Subcutaneous adipose tissue (tissue), 4 donors: ENCODE measurements around the gene SLAIN2. TPM values are rescaled to one million over a fixed set of nuclear protein-coding genes. Genes with fewer than 3 reads are reported as not detected.

Experiments used
- total RNA-seq, 4 donors: library from RNA; depleted of rRNA; stranded (reverse); fragments of >200 nt; gene quantifications; one replicate each; pipeline ENCODE4 v1.1.0, GENCODE V29; 2016
- TF ChIP-seq, protein P1 (sequence below): fragments of 450-650 bp; IDR thresholded peaks from one replicate; pipeline ENCODE4 v1.5.1; 2016; ENCODE audit warnings: low read depth, mild to moderate bottlenecking, control low read depth, antibody characterized with exemption, moderate library complexity

SLAIN2 gene
- total RNA-seq, 4 donors from 2014 or later, result 32.6 to 75.7 (median 59.4) TPM

- TF ChIP-seq, protein P1, sequence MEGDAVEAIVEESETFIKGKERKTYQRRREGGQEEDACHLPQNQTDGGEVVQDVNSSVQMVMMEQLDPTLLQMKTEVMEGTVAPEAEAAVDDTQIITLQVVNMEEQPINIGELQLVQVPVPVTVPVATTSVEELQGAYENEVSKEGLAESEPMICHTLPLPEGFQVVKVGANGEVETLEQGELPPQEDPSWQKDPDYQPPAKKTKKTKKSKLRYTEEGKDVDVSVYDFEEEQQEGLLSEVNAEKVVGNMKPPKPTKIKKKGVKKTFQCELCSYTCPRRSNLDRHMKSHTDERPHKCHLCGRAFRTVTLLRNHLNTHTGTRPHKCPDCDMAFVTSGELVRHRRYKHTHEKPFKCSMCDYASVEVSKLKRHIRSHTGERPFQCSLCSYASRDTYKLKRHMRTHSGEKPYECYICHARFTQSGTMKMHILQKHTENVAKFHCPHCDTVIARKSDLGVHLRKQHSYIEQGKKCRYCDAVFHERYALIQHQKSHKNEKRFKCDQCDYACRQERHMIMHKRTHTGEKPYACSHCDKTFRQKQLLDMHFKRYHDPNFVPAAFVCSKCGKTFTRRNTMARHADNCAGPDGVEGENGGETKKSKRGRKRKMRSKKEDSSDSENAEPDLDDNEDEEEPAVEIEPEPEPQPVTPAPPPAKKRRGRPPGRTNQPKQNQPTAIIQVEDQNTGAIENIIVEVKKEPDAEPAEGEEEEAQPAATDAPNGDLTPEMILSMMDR, result no peak
Measured at GRCh38 chr4:48336146-48336870, 5.0 kb upstream of the SLAIN2 start.

GRCh38 chr4:48337731-48338130 lies 3.6 kb upstream of the SLAIN2 start:
- TF ChIP-seq, protein P1, result no peak

DNA sequence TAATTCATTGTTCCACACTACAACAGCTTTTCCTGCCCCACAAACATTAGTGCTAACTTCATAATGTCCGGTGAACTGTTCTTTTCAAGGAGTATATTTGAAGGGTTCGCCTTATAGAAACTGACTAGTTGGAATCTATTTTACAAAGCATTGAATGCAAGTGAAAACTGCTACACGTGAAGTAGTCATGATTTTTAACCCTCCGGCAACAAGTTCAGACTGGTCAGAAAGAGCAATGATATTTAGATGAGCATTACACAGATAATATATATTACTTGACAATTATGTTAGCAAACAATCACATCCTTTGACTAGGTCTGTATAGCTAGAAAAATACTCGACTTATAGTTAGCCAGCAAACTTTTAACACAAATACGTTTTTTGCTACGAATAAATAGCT lies 1.7 kb upstream of the SLAIN2 start:
- TF ChIP-seq, protein P1, result no peak

DNA sequence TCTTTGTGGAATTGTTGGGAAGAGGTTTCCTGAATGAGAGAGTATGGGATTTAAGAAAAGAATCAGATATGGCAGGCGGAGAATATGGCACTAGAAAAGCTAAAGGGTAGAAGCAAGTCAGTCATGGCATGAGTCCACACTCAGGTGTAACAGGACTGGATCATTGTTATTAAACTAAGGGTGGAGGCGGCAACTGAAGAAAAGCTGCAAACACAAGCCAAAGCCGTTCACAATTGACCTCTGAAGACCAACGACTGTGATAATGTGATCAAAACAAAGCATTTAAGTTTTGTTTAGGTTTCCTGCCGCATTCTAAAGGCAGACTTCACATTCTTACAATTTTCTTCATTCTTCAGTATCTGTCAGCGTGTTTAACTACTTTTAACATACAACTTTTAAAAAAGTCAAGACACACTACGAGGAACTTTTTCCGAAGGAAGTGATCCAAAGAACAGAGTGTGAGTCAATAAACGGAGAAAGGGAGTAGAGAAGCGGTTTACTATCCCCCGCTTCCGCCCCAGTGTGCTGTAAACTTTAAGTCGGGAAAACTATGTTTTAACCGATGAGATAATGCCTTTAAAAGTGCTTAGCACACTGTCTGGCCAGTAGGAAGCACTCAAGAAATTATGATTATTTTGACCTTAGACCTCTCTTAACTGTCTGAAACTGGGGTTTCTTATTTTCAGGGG lies 909 bp upstream of the SLAIN2 start:
- TF ChIP-seq, protein P1, result no peak

- TF ChIP-seq, protein P1, result no peak
Measured at GRCh38 chr4:48341776-48342605, 662 bp downstream of the SLAIN2 start.

GRCh38 chr4:48342606-48342880 lies 1.2 kb downstream of the SLAIN2 start:
- TF ChIP-seq, protein P1, result no peak

GRCh38 chr4:48343035-48343434 lies 1.7 kb downstream of the SLAIN2 start:
- TF ChIP-seq, protein P1, result no peak
